Measurements from ENCODE around the gene NAA25.
A peak's percentile ranks its signal among the peaks of the same experiment; 100 is the strongest.

The NAA25 gene

DNA sequence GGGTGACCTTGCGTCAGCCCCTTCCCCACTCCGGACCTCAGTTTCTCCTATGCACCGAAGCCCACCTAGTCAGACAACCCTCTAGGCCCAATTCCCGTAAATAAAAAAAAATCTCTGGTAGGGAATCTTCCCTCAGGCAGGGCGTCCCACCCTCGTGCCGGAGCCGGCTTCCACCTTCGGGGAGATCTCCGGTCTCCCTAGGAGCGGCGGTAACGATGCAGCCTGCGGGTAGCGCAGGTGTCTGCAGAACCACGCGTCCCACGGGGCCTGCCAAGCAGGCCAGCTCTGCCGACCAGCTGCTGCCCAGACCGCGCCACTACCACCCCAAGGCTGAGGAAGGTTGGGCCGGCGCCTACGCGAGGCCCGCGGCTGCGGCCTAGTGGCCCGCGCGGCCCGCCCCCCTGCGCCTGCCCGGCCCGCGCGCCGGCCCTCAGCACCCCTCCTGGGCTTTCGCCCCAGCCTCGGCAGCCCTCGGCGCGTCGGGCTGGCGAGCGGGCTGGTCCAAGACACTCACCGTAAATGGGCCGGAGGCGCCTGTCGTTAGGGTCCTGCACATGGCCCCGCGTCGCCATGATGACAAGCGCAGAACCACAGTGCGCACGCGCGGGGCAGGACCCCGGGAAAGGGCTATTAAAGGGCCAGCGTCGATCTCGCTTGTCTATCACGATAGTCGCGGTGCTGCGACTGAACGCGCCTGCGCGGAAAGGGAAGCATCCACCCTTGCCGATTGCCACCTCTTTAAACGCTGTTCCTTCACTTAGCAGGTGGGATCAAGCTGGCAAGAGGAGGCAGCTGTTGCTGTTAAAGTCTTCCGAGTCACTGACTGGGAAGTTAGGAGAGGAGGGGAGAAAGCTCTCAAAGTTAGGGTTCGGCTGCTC lies at the start of gene NAA25:
NAA25 (minus strand) TSS at position 582 of the 878 bp plus-strand sequence; CDS start at position 572, 10 bp downstream.
- DNase-seq, result peak; percentile 68

DNA sequence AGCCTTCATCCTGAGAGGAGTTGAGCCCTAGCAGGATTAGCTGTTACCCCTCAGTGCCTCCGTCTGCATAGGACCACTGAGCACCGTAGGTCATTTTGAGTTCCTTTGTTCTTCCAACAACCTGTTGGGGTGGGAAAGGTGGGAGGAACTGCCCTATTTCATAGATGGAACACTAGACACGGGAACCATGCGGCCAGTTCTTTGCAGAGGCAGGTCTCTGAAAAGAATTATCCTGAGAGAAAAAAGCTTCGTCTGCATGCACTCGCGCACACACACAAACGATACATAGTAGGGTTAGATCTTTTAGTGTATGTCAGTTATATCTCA lies 45.3 kb upstream of the NAA25 start:
- DNase-seq, result no peak

DNA sequence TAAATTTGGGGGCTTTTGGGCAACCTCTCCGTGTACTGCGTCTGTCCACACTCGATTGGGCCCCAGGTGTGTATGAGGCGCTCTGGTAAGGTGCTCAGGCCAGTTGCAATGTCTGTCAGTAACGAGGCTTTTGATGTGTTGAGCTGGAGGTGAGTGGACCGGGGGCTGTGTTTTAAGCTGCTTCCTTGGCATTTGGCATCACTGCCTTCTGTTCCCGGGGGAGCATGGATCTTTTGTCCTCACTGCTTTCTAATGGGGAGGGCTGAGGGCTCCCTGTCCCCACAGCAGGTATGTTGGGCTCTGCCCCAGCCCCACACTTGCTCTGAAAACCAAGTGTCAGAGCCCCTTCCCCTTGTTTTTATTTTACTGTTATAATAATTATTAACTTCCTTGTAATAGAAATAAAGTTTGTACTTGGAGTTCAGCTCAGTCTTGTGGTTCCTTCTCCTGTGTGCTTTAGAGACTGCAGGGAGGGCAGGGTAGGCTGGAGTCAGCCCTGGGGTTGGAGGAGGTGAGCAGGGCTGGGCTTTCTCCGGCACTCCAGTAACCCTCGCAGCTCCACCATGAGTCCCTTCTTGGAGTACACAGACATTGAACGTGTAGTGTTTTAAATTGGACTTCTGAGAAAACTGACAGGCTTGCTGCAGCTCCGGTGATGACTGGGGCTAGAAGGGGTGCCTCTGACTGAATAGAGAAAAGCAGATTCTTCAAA lies 44.8 kb upstream of the NAA25 start:
- DNase-seq, result no peak

DNA sequence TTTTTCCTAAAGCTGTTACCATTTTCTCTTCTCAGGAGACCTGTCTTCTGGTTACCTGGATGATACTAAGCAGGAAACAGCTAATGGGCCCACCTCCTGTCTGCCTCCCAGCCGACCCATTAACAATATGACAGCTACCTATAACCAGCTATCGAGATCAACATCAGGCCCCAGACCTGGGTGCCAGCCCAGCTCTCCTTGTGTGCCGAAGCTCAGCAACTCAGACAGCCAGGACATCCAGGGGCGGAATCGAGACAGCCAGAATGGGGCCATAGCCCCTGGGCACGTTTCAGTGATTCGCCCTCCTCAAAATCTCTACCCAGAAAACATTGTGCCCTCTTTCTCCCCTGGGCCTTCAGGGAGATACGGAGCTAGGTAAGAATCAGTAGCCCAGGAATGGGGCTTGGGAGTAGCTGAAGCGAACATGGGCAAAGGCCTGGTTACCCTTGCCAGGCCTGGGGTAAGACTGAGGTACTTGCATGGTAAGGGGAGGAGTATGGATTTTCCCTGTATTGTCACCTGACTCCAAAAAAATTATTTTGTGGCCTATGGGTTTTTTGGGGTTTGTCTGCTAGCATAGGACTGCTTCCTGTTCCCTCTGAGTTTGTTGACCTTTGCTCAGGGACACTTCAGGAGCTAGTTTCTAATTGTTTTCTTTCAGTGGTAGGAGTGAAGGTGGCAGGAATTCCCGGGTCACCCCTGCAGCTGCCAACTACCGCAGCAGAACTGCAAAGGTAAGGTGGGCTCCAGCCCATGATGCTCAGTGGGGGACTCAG lies 43.4 kb upstream of the NAA25 start:
- no peak for DNase-seq

DNA sequence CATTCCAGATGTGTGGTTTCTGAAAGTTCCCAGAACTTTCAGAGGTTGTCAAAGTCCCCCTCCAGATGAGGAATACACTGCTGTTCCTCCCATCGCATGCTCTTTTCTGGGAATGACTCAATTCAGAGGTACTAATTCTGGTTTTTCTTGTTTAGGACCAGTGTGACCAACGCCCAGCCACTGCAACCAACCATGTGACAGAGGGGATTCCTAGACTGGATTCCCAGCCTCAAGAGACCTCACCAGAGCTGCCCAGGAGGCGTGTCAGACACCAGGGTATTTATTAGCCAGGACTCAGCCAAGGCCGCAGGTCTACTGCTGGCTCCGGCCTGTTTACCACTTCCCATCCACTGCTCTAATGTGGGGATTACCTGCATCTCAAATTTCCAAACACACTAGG lies 41.0 kb upstream of the NAA25 start:
- DNase-seq, result no peak

DNA sequence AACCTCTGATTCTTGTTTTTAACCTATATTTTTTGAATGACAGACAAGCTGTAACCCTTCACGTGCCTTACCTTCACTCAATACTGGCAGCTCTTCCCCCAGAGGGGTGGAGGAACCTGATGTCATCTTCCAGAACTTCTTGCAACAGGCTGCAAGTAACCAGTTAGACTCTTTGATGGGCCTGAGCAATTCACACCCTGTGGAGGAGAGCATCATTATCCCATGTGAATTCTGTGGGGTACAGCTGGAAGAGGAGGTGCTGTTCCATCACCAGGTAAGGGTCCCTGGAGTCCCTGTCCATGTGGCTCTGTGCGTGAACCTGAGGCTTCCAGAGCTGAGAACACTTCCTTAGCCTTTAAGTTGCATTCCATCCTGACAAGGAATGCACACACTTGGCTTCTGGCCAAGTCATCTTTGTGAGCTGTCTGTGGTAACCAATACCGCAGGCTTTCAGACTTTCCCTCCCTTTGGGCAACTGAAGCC lies 39.5 kb upstream of the NAA25 start:
- DNase-seq, result no peak

DNA sequence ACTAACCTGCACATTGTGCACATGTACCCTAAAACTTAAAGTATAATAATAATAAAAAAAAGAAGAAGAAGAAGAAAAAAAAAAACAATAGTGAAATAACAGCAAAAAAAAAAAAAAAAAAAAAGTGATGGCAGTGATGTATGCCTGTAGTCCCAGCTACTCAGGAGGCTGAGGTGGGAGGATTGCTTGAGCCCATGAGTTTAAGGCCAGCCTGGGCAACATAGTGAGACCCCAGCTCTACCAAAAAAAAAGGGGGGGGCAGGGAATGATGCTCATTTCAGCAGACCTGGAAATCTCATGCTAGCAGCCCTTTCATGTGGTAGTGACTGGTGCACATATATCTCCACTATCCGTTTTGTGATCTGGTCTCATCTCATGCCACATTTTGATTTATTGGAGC lies 37.5 kb upstream of the NAA25 start:
- no peak for DNase-seq

DNA sequence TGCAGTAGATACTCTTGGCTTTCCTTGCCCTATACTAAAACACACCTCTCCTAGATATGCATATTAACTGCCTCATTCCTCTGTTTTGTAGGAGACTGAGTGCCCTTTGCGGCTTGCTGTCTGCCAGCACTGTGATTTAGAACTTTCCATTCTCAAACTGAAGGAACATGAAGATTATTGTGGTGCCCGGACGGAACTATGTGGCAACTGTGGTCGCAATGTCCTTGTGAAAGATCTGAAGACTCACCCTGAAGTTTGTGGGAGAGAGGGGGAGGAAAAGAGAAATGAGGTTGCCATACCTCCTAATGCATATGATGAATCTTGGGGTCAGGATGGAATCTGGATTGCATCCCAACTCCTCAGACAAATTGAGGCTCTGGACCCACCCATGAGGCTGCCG lies 32.1 kb upstream of the NAA25 start:
- no peak for DNase-seq

DNA sequence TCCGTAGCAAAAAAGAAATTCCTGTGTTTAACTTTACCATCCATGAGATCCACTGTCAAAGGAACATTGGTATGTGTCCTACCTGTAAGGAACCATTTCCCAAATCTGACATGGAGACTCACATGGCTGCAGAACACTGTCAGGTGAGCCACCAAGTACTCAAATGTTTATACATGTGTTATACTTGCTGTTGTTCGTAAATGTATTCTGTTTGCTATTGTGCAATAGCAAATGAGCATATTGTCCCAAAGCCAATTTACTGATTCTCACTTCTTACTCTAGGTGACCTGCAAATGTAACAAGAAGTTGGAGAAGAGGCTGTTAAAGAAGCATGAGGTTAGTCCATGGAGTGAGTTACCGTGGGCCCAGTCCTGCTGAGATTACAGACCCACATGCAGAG lies 26.1 kb upstream of the NAA25 start:
- DNase-seq, result no peak

DNA sequence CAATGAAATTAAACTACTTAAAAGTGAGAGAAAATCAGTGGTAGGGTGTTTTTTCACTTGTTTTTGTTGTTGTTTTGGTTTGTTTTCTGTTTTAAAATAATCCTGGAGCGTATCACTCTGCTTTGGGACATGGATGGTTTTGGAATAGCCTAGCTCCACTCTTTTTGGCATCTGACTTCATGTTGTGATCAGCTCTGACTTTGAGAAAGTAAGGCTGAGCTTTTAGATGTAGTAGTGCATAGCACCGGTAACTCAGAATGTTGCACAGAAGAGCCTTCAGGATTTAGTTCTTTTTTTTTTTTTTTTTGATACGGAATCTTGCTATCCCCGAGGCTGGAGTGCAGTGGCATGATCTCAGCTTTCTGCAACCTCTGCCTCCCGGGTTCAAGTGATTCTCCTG lies 24.8 kb upstream of the NAA25 start:
- DNase-seq, result no peak

DNA sequence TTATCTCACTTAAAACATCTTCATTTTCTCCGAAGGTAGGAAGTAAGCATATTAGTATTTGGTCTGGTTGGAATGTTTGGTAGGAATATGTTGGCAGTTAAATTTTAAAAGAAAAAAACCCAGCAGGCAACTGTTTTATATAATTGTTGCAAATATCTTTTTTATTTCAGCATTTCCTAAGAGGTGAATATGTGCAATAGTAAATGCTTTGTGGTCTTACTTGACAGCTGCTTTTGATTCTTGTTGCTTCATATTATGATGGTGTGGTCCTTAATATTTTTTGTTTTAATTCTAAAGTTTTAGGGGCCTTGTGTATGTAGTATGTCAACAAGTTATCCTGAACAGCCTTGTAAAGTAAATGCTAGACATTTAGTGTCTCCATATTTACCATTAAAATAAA lies 23.1 kb upstream of the NAA25 start:
- DNase-seq, result no peak

DNA sequence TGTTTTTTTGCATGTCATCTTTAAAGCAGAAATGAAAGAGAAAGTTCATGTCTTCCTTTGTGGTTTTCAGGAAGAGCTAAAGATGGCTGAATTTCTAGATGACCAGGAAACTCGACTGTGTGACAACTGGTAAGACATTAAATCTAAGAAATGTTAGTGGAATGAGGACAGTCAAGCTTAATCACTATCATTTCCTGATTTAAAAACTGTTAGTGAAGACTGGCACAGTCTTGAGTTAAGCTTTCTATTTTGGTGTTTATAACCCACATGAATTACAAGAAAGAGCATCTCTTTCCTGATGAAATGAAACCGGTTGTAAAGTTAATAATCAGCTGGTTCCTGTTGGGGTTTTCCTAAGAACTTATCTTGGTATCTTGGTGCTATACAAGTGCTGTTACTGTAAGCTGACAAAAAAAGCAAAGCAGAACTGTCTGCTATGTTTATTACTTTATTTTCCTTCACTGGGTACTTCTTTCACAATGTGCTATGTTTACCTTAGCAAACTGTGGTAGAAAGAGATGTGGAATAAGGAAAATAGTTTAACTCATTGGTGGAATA lies 21.9 kb upstream of the NAA25 start:
- DNase-seq, result no peak

DNA sequence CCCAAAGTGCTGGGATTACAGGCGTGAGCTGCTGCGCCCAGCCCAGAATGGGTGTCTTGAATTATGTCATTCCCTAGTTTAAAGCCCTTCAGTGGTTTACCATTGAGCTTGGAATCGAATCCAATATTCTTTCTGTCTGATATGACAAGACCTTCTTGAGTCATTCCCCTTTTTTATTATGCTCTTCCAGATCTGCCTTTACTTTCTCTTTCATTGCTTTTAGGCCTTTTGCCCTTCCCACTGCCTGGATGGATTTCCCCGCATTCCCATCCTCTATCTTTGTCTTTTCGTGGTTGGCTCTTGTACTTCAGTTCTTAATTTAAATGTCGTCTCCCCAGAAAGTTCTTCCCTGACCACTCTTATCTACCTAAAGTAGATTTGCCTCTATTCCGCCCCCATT lies 18.3 kb upstream of the NAA25 start:
- DNase-seq, result no peak

DNA sequence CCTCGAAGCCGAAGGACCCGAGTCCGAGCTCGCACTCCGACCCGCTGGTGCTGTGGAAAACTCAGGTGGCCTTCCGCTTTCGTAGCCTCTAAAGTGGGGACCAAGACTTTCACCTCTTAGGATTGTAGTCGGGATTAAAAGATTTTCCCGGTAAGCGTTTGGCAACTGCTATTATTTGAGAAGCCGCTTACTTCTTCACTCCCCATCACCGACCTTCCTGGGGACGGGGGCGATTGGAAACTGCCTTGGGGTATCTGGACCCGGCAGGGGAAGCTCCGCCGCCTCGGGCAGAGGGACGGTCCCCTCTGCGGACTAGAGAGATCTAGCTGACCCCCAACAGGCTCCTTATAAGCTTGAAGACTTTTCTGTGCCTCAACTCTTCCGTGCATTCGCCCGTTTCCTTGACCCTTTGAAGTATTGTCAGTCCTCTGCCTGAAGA lies 17.4 kb upstream of the NAA25 start:
- no peak for DNase-seq

DNA sequence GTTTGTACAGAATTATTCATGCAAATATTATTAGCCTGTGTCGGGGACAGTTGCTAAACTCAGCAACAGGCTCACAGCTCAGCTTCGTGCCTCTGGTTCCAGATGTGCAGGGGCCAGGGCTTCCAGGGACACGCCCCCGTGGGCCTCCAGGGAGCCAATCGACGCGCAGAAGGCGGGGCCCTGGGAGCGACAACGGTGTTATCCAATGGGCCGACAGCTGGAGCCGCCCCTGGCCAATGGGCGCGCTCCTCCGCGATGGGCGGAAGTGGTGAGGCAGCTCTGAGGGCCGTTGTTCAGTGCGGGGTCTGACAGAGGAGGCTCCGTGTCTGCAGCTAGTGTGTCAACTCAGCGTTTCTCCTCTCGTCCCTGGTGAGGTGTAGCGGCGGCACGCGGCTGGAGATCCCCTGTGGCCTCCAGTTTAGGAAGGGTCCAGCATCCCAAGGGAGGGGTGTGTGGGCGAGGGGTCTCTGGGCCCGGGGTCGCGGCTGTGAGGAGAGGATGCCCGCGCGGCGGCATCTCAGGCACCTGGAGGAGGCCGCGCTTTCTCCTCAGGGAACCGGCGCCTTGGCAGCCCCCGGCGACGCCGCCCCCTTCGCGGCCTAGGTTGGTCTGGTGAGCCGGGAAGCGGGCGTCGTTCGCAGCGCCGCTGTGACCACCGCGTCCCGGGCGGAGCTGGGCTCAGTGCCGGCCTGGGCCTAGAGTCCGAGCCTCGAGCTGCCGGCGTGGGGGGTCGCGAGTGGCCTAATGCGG lies 16.8 kb upstream of the NAA25 start, which contains the start of gene TRAFD1:
TRAFD1 (plus strand) TSS at position 311 of the 750 bp plus-strand sequence. CDS start 4,963 bp downstream, outside the sequence.
- peak; percentile 89 for DNase-seq

DNA sequence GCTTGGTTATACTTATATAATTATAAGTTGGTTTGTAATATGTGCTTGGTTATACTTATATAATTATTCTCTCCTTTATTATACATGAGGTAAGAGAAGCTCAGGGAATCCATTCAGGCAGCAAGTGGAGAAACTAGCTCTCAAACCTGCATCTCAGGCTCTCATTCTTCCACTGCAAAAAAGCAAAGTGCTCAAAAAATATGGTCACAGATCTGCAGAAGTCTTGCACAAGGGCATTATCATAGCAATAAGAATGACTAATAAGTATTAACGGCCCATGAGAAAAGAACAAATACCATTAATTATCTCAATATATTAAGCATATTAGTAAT lies 16.3 kb upstream of the NAA25 start:
- no peak for DNase-seq

DNA sequence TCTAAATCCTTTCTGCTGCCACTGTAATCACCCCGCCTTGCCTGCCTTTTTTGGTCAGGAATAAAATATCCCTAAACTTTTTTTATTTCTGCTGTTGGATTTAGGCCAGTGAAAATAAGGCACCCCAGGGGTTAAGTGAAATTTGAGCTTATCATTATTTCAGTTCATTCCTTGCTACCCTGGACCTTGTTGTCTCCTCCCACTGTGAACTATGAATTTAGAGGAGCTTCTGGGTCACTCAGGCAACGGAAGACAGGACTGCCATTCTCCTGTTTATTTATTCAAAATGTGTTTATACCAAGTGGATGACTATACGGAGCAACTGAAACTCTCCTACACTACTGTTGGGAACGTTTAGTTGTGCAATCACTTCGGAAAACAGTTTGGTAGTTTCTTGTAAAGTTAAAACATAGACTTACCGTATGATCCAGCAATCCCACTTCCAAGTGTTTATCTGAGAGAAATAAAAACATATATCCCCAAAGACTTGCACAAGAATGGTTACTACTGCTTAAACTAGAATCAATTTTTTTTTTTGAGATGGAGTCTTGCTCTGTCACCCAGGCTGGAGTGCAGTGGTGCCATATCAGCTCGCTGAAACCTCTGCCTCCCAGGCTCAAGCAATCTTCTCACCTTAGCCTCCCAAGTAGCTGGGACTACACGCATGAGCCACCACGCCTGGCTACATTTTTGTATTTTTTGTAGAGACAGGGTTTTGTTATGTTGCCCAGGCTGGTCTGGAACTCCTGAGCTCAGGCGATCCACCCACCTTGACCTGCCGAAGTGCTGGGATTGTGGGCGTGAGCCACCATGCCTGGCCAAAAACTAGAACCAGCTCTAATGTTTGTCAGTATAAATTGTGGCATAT lies 14.5 kb upstream of the NAA25 start:
- DNase-seq, result no peak

DNA sequence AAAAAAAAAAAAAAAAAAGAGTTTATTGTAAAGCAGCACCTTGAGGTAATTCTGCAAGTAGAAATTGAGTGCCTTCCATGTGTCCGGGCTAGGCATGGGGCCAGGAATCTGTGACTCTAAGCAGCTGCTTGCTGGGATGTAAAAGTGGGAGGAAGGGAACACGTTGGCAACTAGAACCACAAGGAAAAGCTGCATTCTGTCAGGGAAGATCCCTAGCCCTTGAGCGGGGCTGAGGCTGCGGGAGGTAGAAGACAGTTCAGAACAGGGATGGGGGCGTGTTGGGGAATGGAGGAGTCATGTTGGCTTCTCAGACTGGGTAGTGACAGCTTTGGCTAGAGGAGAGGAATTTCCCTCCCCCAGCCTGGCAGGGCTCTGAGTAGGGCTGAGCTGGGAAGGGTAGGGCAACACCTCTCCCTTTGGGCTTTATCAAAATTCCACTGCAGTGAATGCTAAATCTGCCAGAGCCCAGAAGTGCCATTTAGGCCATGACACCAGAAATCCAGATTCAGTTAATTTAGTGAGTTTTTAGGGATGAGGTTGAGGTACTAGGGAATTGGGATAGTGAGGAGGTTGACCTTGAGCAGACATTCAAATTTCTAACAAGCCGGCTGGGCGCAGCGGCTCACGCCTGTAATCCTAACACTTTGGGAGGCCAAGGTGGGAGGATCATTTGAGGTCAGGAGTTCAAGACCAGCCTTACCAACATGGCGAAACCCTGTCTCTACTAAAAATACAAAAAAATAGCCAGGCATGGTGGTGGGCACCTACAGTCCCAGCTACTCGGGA lies 13.4 kb upstream of the NAA25 start:
- no peak for DNase-seq

DNA sequence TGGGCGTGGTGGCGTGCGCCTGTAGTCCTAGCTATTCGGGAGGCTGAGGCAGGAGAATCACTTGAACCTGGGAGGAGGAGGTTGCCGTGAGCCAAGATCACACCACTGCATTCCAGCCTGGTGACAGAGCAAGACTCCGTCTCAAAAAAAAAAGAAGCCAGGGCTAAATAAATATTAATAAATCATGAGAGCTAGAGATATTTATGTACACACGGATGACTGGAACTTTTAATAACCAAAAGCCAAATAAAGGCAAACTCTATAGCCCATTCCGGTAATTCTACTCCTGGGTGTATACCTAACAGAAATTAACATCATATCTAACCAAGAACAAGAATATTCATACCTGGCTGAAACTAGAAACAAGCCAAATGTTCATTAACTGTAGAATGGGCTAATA lies 9.1 kb upstream of the NAA25 start:
- DNase-seq, result no peak

DNA sequence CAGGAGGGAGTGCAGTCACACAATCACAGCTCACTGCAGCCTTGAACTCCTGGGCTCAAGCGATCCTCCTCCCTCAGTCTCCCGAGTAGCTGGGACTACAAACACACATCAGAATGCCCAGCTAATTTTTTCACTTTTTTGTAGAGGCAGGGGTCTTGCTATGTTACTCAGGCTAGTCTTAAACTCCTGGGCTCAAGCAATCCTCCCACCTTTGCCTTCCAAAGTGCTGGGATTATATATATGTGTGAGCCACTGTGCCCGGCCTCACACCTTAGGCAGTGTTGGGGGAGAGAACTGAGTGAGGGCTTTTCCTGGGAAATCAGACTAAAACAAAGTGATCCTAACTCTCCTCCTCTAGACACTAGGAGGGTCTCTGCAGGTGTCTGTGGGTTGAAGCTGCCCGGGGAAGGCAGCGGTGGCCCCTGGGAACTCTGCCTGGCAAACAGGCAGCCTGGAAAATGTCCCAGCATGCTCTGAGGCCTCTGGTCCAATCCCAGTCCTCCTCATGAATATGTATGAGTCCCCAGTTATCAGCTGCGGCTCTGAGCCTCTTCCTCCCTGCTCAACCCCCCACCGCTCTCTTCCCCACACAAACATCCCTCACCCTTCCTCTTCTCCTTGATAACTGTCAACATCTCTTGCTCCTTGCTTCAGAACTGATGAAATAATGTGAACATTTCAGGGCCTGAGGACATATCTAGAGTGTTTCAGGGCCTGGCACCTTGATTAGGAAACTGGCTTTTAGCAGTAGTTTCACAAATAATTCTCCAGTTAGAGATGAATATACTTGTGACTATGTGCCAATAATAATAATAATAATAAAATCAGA lies 7.9 kb upstream of the NAA25 start:
- peak; percentile 19 for DNase-seq
